Stimulated activated CD4-positive, alpha-beta T cell treated with anti-CD3 and anti-CD28 coated beads, Interleukin-1b, Interleukin-23, amount 100 ng/mL, for 24 hours (primary cell): Measurements from ENCODE around the gene REXO4.

Source experiments
- DNase-seq, 4 experiments: peaks; one replicate each; pipeline ENCODE4 v3.0.0-alpha.2; 2020; ENCODE audit warnings: low read depth in 4 of 4, low spot score in 1 of 4

REXO4 gene, protein sequence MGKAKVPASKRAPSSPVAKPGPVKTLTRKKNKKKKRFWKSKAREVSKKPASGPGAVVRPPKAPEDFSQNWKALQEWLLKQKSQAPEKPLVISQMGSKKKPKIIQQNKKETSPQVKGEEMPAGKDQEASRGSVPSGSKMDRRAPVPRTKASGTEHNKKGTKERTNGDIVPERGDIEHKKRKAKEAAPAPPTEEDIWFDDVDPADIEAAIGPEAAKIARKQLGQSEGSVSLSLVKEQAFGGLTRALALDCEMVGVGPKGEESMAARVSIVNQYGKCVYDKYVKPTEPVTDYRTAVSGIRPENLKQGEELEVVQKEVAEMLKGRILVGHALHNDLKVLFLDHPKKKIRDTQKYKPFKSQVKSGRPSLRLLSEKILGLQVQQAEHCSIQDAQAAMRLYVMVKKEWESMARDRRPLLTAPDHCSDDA

GRCh38 chr9:133417541-133418461 lies at the start of gene REXO4:
Gene REXO4 (minus strand): TSS chr9:133418010. CDS start chr9:133417844, 166 bp downstream.
- DNase-seq: peak; percentile 56 to 84 (median 74)

GRCh38 chr9:133467101-133467500 lies 49.3 kb upstream of the REXO4 start:
- no peak for DNase-seq

DNA sequence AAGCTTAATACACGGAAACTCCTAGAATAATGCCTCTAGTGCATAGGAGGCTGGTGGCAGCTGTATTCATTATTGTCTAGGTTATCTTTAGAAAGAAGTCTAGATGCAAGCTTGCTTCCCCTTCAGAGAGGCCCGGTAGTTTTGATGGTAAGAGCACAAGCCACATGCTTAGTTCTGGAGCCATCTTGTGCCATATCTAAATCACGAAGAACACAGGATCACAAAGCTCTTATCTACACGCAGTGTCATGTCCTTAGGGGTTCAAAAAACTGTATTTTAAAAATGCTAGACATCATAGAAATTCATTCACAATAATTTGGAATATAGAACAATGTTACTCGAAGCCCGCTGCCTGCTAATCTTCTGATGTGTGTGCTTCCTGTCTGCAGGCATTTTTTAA lies 48.2 kb upstream of the REXO4 start:
- no peak for DNase-seq

GRCh38 chr9:133464638-133465037 lies 46.8 kb upstream of the REXO4 start:
- no peak for DNase-seq

DNA sequence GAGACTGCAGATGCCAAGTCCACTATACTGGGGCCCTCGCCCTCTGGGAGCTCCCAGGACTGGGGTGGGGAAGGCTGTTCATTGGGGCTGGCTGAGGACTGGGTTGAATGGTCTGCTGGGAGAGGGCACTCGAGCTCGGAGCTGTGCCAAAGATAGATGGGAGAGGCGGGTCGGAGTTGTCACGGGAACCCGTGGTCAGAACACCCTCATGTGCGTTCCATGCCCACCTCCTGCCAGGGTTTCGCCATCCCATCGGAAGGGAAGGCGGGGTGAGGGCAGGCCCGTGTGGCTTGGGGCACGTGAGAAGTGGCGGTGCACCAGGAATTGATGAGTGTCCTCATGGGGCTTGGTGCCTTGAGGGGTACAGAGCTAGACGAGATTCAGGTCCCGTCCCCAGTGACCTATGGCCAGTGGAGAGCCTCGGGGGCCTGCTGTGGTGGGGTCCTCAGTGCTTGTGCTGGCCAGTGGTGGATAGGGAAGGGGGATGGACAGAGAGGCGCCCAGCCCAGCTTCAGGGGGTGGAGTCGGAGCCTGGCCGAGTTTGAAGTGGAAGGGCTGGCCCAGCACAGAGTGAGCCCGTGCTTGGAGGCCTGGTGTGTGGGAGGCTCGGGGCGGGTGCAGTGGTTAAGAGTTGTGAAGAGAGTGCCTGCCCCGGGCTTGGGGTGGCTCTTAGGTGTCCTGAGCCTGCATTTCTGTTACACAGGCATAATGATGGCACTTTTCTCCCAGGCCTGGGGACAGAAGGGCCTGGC lies 46.2 kb upstream of the REXO4 start:
- no peak for DNase-seq

DNA sequence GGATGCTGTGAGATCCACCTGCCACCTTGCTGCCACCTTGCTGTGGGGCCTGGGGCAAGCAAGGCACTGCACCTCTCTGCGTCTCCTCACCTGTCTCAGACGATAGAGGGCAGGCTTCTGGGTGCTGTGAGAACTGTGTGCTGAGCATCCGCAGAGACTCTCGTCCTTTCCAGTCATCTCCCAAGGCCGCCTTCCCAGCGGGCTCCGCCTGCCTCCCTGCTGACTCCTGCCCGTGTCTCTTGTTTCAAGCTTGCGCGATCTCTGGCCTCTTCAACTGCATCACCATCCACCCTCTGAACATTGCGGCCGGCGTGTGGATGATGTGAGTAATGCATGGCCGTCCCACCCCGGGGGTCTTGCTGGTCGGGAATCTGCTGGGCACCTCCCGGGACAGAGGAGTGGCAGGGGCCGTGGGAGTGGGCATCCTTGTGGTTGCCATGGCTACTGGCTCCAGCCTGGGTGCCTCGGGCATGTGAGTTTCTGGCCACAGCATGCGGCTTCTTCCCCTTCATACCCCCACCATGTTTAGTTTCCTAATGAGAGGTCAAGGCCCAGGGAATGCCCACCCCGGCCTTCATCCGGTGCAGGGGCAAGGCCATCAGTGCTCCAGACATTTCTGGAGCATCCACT lies 45.5 kb upstream of the REXO4 start:
- no peak for DNase-seq

DNA sequence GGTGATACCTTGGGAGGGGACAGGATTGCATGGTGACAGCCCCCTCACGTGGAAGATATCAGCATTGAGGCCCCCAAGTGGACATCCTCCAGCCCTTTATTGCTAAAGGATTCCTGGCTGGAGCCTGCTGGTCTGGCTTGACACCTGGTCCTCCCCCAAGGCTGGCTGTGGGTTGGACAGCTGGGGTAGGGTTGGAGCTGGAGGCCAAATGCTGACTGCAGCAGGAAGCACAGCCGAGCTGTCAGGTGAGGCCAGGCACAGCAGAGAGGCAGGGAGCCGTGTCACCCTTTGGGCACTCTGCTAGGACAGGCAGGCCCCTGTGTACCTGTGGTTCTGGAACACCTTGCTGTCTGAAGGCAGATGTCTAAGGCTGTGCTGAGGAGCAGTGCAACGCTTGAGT lies 44.2 kb upstream of the REXO4 start:
- no peak for DNase-seq

GRCh38 chr9:133460405-133461175 lies 42.8 kb upstream of the REXO4 start:
- DNase-seq: peak in 1 of 4 experiments; percentile 5

- peak; percentile 80 to 92 (median 85) for DNase-seq
Observed at GRCh38 chr9:133459476-133460404, 41.9 kb upstream of the REXO4 start, which contains the start of gene CACFD1. Gene CACFD1 (plus strand): TSS chr9:133459978. CDS start chr9:133460067, 89 bp downstream.

DNA sequence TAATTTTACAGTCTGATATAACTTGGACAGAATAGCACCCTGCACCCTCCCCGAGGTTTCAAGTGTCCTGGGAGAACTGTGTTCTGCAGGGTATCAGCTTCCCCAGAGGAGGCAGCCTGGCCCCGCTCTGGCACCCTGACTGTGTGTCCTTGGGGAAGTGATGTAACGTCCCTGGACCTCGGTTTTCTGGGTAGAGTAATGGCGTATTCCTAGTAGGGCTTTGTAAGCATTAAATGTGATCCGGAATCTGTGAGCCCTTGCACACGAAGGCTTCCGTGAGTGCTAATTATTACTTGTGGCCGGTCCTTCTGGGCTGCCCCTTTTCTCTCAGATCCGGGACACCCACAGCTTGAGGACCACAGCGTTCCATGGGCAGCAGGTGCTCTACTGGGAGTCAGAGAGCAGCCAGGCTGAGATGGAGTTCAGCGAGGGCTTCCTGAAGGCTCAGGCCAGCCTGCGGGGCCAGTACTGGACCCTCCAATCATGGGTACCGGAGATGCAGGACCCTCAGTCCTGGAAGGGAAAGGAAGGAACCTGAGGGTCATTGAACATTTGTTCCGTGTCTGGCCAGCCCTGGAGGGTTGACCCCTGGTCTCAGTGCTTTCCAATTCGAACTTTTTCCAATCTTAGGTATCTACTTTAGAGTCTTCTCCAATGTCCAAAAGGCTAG lies 41.0 kb upstream of the REXO4 start:
- DNase-seq: no peak

DNA sequence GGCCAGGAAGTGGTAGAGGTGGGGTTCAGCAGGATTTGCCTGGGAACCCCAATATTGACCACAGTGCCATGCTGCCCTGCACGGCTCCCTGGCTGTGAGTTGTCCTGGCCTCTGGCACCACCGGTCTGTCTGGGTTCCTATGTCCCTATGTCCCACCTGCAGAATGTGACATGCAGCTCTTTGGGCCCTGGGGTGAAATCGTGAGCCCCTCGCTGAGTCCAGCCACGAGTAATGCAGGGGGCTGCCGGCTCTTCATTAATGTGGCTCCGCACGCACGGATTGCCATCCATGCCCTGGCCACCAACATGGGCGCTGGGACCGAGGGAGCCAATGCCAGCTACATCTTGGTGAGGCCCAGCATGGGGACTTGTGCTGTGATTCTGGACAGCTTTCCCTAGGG lies 39.9 kb upstream of the REXO4 start:
- no peak for DNase-seq

- DNase-seq: no peak
Observed at GRCh38 chr9:133457233-133457632, 39.4 kb upstream of the REXO4 start.

GRCh38 chr9:133456409-133456808 lies 38.6 kb upstream of the REXO4 start:
- no peak for DNase-seq

- no peak for DNase-seq
Observed at GRCh38 chr9:133455936-133456335, 38.1 kb upstream of the REXO4 start.

- no peak for DNase-seq
Observed at GRCh38 chr9:133454943-133455673, 37.3 kb upstream of the REXO4 start.

DNA sequence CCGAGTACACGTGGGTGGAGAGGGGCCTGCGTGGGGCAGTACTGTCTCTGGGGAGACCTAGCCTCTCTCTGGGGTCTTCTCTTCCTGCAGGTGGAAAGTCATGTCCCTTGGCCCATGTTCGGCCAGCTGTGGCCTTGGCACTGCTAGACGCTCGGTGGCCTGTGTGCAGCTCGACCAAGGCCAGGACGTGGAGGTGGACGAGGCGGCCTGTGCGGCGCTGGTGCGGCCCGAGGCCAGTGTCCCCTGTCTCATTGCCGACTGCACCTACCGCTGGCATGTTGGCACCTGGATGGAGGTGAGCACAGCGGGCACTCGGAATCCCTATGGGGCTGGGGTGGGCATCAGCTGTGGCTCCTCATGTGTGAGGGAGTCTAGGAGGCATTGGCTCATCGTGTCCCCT lies 36.5 kb upstream of the REXO4 start:
- no peak for DNase-seq

GRCh38 chr9:133453651-133454050 lies 35.8 kb upstream of the REXO4 start:
- no peak for DNase-seq

DNA sequence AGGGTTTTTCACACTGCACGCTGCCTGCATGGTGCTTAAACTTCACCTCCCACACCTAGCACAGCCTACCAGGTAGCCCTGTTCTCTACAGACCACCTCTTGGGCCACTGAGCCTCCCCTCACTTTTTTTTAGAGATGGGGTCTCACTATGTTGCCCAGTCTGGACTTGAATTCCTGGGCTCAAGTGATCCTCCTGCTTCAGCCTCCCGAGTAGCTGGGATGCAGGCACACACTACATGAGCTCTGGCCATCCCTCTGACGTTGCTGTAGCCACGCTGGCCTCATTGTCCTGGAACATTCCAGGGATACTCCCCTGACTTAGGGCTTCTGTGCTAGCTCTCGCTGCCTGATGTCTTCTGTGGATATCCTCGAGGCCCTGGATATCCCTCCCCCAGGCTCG lies 34.8 kb upstream of the REXO4 start:
- DNase-seq: no peak
